GM19239 (cell line): ENCODE results near the gene RAB6B.

ENCODE experiments used
- DNase-seq: peaks from one replicate; pipeline ENCODE4 v3.0.0; 2011; ENCODE audit warnings: low spot score; ENCODE audit not compliant: insufficient read length
- FAIRE-seq: peaks from 2 replicates; lab custom pipeline; 2011; peaks lifted over from hg19 to GRCh38; lab: Jason Lieb, UNC

Gene RAB6B

GRCh38 chr3:133882986-133883586 is 12.6 kb downstream of the RAB6B start:
- FAIRE-seq, result no peak

GRCh38 chr3:133881939-133882825 is 13.5 kb downstream of the RAB6B start:
- no peak for FAIRE-seq
- DNase-seq, result no peak

More at GRCh38 chr3:133882986-133883586, 12.6 kb downstream of the RAB6B start:
- DNase-seq, result no peak

- DNase-seq (no peak), FAIRE-seq (no peak)
These were observed 14.2 kb downstream of the RAB6B start for GRCh38 chr3:133881492-133881891.

GRCh38 chr3:133880886-133881455 is 14.7 kb downstream of the RAB6B start:
- FAIRE-seq (no peak), DNase-seq (no peak)

- FAIRE-seq, result no peak
- DNase-seq, result no peak
These were observed 15.4 kb downstream of the RAB6B start for GRCh38 chr3:133880287-133880686.

- no peak for FAIRE-seq
- no peak for DNase-seq
These were observed 17.2 kb downstream of the RAB6B start for GRCh38 chr3:133878518-133878917.

- DNase-seq (no peak), FAIRE-seq (no peak)
These were observed 18.5 kb downstream of the RAB6B start for GRCh38 chr3:133877221-133877620.

- DNase-seq, result no peak
These were observed 20.8 kb downstream of the RAB6B start for GRCh38 chr3:133874761-133875438.

GRCh38 chr3:133874344-133874743 is 21.3 kb downstream of the RAB6B start:
- DNase-seq (no peak), FAIRE-seq (no peak)

More at GRCh38 chr3:133874761-133875438, 20.8 kb downstream of the RAB6B start:
- no peak for FAIRE-seq

GRCh38 chr3:133872781-133873180 is 22.9 kb downstream of the RAB6B start:
- DNase-seq (no peak), FAIRE-seq (no peak)

GRCh38 chr3:133872161-133872560 is 23.5 kb downstream of the RAB6B start:
- no peak for FAIRE-seq
- no peak for DNase-seq

- FAIRE-seq (no peak), DNase-seq (no peak)
These were observed 24.2 kb downstream of the RAB6B start for GRCh38 chr3:133871368-133872090.

GRCh38 chr3:133870822-133871221 is 24.9 kb downstream of the RAB6B start:
- DNase-seq, result no peak
- FAIRE-seq, result no peak

GRCh38 chr3:133869586-133869985 is 26.1 kb downstream of the RAB6B start:
- FAIRE-seq, result no peak
- DNase-seq, result no peak

- DNase-seq (no peak), FAIRE-seq (no peak)
These were observed 26.8 kb downstream of the RAB6B start for GRCh38 chr3:133868758-133869475.

- no peak for DNase-seq
- no peak for FAIRE-seq
These were observed 27.5 kb downstream of the RAB6B start for GRCh38 chr3:133868186-133868585.

- DNase-seq, result no peak
- FAIRE-seq, result no peak
These were observed 29.5 kb downstream of the RAB6B start for GRCh38 chr3:133866141-133866540.

- FAIRE-seq, result no peak
These were observed 30.4 kb downstream of the RAB6B start for GRCh38 chr3:133865136-133865855.

GRCh38 chr3:133864616-133865015 is 31.1 kb downstream of the RAB6B start:
- no peak for FAIRE-seq
- DNase-seq, result no peak

More at GRCh38 chr3:133865136-133865855, 30.4 kb downstream of the RAB6B start:
- no peak for DNase-seq
